ENCODE data around the gene ABCF1. TPM values are rescaled to one million over a fixed set of nuclear protein-coding genes. Genes with fewer than 3 reads are reported as not detected.

Gene ABCF1
- total RNA-seq, 1 experiment from 2014 or later, result 53.3 TPM

GRCh38 chr6:30568245-30568644 is 3.0 kb upstream of the ABCF1 start:
- ATAC-seq (no peak), DNase-seq (ENCODE audit: low read depth, low spot score) (no peak)
- no peak overlapping the region for H2AFZ ChIP-seq (ENCODE audit: low read depth, low read length, poor library complexity, severe bottlenecking)
- no peak overlapping the region for H3K4me2 ChIP-seq (ENCODE audit: low read length)
- H3K9me2 ChIP-seq (ENCODE audit: insufficient read depth), result no peaks in the 10 kb centered on the region
- peaks cover 19% of the 10 kb centered on the region for H3K79me2 ChIP-seq (ENCODE audit: insufficient read depth, low read length)
- peaks cover 9% of the 10 kb centered on the region; the same call in 1 of the 2 replicates for H4K20me1 ChIP-seq (ENCODE audit: insufficient read depth)
- H3K36me3 ChIP-seq (ENCODE audit: control insufficient read depth in 1 of 2, insufficient read depth in 2 of 2, low read length in 2 of 2), result no peaks in the 10 kb centered on the region; a peak in 2 of 4 replicates
- no TSS peak for BruUV-seq (replicated peaks)
- H3K27me3 ChIP-seq (ENCODE audit: insufficient read depth, low read length), result no peaks in the 10 kb centered on the region
- CTCF ChIA-PET, result no interaction called here
- POLR2A ChIA-PET, result no interaction called here
- no peak overlapping the region for H3K9ac ChIP-seq (ENCODE audit: low read length)
- intact Hi-C loops (cut with micrococcal nuclease), result no loop called here
- no peak overlapping the region for H3K4me3 ChIP-seq (replicated peaks in 1 of 2; ENCODE audit: low read depth in 1 of 2, low read length in 2 of 2)
- H3K4me1 ChIP-seq (ENCODE audit: control insufficient read depth in 1 of 2, insufficient read depth in 2 of 2, low read length in 2 of 2), result peaks cover 9 to 24% of the 10 kb centered on the region in 2 experiments
- H3K9me3 ChIP-seq (ENCODE audit: control insufficient read depth in 1 of 2, insufficient read depth in 1 of 2, low read depth in 1 of 2, low read length in 2 of 2), result no peaks in the 10 kb centered on the region
- TF ChIP-seq ZFX (IDR thresholded peaks at IDR 0.05) (no peak), EGR1 (IDR thresholded peaks at IDR 0.05; ENCODE audit: low read depth) (no peak), CBX3 (IDR thresholded peaks at IDR 0.05; ENCODE audit: low read depth) (no peak)
- RAD21 ChIA-PET (ENCODE audit: low non-redundant PET in 1 of 2, low total read pairs in 2 of 2, uncharacterized antibody in 2 of 2, unreplicated experiment in 2 of 2), result no interaction called here
- no peak overlapping the region for H3K27ac ChIP-seq (ENCODE audit: low read depth, low read length)

DNA sequence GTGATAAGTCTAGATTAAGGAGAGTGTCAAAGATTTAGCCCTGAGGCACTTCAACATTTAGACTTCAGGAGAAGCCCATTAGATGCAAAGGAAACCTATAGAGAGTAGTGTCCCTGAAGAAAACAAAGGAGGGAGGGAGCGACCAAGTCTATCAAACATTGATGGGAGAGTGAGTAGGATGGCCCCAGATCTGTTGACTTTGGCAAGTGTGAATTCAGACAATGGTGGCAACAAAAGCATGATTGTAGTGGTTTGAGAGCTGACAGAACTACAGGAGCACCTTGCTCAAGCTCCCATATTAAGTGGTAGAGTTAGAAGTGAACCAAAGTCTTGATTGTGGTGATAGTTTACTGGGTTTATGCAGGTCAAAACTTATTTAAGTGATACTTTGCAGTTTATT is 979 bp upstream of the ABCF1 start:
- peak overlapping the region; percentile 88 for H3K4me2 ChIP-seq (ENCODE audit: low read length)
- H3K9me3 ChIP-seq (ENCODE audit: control insufficient read depth in 1 of 2, insufficient read depth in 1 of 2, low read depth in 1 of 2, low read length in 2 of 2), result no peaks in the 10 kb centered on the region
- DNase-seq (ENCODE audit: low read depth, low spot score) (no peak), ATAC-seq (no peak)
- no peaks in the 10 kb centered on the region for H3K27me3 ChIP-seq (ENCODE audit: insufficient read depth, low read length)
- H3K9ac ChIP-seq (ENCODE audit: low read length), result peak overlapping the region; percentile 85
- ChIA-PET POLR2A (interaction anchor here (0.5 to 1.3 kb wide), 2 partner anchors 9 to 13 kb away, joined by 3 to 4 read pairs; partner anchors contain the start of gene PRR3), CTCF (interaction anchor here (1.3 kb wide), 1 partner anchor 29 kb away, joined by 6 read pairs; no protein-coding TSS in a partner anchor), RAD21 (ENCODE audit: low non-redundant PET in 1 of 2, low total read pairs in 2 of 2, uncharacterized antibody in 2 of 2, unreplicated experiment in 2 of 2) (no interaction called here)
- H3K9me2 ChIP-seq (ENCODE audit: insufficient read depth), result no peaks in the 10 kb centered on the region
- H2AFZ ChIP-seq (ENCODE audit: low read depth, low read length, poor library complexity, severe bottlenecking), result peak overlapping the region; percentile 24
- peaks cover 39% of the 10 kb centered on the region for H3K79me2 ChIP-seq (ENCODE audit: insufficient read depth, low read length)
- H3K27ac ChIP-seq (ENCODE audit: low read depth, low read length), result no peak overlapping the region
- H3K4me1 ChIP-seq (ENCODE audit: control insufficient read depth in 1 of 2, insufficient read depth in 2 of 2, low read length in 2 of 2), result peaks cover 9 to 29% of the 10 kb centered on the region in 2 experiments
- H3K36me3 ChIP-seq (ENCODE audit: control insufficient read depth in 1 of 2, insufficient read depth in 2 of 2, low read length in 2 of 2), result peaks cover 0 to 8% of the 10 kb centered on the region in 2 experiments; a peak in 3 of 4 replicates
- peak overlapping the region; percentile 66 to 97 for H3K4me3 ChIP-seq (replicated peaks in 1 of 2; ENCODE audit: low read depth in 1 of 2, low read length in 2 of 2)
- BruUV-seq (replicated peaks), result no TSS peak
- intact Hi-C loops (cut with micrococcal nuclease), result no loop called here
- peaks cover 12% of the 10 kb centered on the region; the same call in 1 of the 2 replicates for H4K20me1 ChIP-seq (ENCODE audit: insufficient read depth)
- TF ChIP-seq, protein P1, sequence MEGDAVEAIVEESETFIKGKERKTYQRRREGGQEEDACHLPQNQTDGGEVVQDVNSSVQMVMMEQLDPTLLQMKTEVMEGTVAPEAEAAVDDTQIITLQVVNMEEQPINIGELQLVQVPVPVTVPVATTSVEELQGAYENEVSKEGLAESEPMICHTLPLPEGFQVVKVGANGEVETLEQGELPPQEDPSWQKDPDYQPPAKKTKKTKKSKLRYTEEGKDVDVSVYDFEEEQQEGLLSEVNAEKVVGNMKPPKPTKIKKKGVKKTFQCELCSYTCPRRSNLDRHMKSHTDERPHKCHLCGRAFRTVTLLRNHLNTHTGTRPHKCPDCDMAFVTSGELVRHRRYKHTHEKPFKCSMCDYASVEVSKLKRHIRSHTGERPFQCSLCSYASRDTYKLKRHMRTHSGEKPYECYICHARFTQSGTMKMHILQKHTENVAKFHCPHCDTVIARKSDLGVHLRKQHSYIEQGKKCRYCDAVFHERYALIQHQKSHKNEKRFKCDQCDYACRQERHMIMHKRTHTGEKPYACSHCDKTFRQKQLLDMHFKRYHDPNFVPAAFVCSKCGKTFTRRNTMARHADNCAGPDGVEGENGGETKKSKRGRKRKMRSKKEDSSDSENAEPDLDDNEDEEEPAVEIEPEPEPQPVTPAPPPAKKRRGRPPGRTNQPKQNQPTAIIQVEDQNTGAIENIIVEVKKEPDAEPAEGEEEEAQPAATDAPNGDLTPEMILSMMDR (IDR thresholded peaks at IDR 0.05 in 2 of 3, conservative IDR thresholded peaks at IDR 0.05 in 1 of 3; ENCODE audit: borderline replicate concordance in 1 of 3, insufficient read depth in 1 of 3, low read depth in 2 of 3, low read length in 2 of 3), result no peak
- TF ChIP-seq SRF (IDR thresholded peaks at IDR 0.05; ENCODE audit: low read depth), result no peak
- no peak for TF ChIP-seq FOSL1 (IDR thresholded peaks at IDR 0.05; ENCODE audit: low read depth)
- no peak for TF ChIP-seq CBX3 (IDR thresholded peaks at IDR 0.05; ENCODE audit: low read depth)
- no peak for TF ChIP-seq EZH2phosphoT487 (IDR thresholded peaks at IDR 0.05; ENCODE audit: borderline replicate concordance)
- no peak for TF ChIP-seq EGR1 (IDR thresholded peaks at IDR 0.05; ENCODE audit: low read depth)
- no peak for TF ChIP-seq POLR2AphosphoS5 (IDR thresholded peaks at IDR 0.05; ENCODE audit: low read depth, low read length)
- TF ChIP-seq, protein P2, sequence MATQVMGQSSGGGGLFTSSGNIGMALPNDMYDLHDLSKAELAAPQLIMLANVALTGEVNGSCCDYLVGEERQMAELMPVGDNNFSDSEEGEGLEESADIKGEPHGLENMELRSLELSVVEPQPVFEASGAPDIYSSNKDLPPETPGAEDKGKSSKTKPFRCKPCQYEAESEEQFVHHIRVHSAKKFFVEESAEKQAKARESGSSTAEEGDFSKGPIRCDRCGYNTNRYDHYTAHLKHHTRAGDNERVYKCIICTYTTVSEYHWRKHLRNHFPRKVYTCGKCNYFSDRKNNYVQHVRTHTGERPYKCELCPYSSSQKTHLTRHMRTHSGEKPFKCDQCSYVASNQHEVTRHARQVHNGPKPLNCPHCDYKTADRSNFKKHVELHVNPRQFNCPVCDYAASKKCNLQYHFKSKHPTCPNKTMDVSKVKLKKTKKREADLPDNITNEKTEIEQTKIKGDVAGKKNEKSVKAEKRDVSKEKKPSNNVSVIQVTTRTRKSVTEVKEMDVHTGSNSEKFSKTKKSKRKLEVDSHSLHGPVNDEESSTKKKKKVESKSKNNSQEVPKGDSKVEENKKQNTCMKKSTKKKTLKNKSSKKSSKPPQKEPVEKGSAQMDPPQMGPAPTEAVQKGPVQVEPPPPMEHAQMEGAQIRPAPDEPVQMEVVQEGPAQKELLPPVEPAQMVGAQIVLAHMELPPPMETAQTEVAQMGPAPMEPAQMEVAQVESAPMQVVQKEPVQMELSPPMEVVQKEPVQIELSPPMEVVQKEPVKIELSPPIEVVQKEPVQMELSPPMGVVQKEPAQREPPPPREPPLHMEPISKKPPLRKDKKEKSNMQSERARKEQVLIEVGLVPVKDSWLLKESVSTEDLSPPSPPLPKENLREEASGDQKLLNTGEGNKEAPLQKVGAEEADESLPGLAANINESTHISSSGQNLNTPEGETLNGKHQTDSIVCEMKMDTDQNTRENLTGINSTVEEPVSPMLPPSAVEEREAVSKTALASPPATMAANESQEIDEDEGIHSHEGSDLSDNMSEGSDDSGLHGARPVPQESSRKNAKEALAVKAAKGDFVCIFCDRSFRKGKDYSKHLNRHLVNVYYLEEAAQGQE (IDR thresholded peaks at IDR 0.05; ENCODE audit: low read depth), result no peak
- TF ChIP-seq SIN3A (IDR thresholded peaks at IDR 0.05; ENCODE audit: low read depth), result no peak
- no peak for TF ChIP-seq SP1 (IDR thresholded peaks at IDR 0.05; ENCODE audit: low read depth)
- TF ChIP-seq JUND (IDR thresholded peaks at IDR 0.05), result no peak
- TF ChIP-seq ELF1 (IDR thresholded peaks at IDR 0.05; ENCODE audit: borderline replicate concordance, low read depth), result no peak

Data from HCT116 (cell line).